GM21786 (cell line): ENCODE results near the gene CUL9.

Experiments used
- ATAC-seq: cut with Tn5 transposase; IDR thresholded peaks from one replicate; pipeline ENCODE4 v1.9.1; 2021; ENCODE audit not compliant: unreplicated experiment

Gene CUL9

DNA sequence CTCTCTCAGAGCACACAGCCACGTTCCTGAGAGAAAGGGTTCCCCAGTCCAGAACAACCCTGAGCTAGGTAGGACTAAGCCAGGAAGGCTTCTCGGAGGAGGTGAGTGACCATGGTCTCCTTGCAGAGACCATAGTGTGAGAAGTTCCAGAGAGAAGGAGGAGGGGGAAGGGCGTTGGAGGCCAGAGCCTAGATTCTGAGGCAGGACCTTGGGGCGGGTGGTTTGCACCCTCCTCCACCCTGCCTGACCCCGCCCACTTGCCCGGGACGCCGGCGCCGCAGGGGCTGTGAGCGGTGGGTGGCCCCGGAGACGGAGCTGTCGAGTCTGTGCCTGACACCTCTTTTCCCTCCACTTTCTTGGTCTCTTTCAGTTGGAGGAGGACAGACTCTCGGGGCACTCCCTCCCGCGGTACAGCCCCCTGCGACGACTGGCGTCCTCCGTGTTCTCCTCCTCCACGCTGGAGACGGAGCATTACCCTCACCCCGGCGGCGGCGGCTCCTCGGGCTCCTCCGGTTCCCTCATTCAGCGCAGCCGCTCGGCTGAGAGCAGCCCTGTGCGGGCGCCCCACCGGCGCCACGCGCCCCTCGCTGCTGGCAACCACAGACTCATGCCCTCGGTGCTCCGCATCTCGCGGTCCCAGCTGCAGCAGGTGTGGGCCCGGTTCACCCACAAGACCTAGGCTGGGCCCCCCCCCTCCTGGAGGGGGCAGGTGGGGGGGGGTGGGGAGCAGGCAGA, 87.4 kb downstream of the CUL9 start:
- no peak for ATAC-seq

DNA sequence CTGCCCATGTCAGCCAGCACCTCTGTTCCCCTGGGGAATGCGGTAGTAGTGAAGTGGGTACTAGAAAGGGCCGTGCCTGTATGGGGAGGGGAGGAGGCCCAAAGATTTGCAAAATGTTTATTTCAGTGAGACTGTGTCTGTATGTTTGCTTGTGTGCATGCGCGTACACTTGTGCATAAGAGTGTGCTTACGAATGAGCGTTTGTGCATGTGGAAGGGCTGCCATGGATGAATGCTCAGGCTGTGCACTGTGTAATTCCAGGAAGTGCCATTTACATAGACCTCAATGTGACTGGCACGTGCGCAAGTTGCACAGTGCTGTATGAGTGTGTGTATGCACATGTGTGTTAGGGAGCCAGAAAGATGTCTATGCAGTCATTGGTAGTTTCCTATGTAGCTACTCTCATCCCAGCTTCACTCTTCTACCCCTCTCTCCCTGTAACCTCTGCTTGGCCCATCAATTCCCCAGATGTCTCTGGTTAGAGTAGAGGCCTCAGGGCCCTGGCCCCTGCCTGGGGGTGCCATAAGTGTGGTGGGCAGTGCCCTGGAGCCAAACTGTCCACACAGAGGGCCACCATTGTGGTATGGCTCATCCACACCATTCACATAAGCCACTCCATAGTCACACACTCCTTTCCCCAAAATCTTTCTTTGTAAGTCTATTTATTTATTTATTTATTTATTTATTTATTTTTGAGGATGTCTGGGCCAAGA, 89.3 kb downstream of the CUL9 start:
- no peak for ATAC-seq

DNA sequence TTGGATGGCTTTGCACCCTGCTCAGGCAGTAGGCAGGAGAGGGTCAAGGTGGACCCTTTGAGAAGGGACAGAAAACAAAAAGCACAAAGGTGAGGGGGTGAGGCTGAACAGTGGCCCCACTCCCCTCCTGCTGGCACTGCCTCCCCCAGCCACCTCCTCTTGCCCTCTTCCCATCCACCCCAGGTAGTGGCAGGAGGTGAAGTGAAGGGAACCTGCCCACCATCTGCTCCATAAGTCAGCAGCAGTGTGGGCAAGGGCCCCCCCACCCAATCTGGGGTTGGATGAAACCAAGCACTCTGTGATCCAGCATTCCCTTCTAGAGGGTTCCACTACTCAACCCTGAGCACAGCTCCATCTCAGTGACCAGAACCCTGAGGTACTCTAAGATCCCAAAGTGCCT, 89.9 kb downstream of the CUL9 start:
- no peak for ATAC-seq

DNA sequence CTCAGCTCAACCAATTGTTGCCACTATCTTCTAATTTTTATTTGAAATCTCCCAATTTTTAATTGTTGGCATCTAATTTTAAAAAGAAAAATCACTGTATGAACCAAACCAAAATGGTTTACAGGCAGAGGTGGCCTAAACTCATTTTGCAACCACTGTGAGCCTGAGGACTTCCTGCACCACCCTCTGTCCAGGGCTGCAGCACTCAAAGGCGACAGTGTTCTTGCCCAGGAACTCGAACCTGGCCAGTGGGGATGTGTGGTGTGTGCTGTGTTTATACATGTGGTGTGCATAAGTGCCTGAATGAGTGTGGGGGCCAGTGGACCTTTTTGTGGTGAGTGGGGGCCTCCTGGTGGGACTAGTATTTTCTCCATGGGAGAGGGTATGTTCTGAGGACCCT, 91.7 kb downstream of the CUL9 start:
- ATAC-seq = no peak
